Activated CD8-positive, alpha-beta T cell treated with anti-CD3 and anti-CD28 coated beads, Interleukin-2, amount 10 ng/mL, durations not matched to agents 7 days and 5 days (primary cell): ENCODE results near the gene CSMD2. TPM values are rescaled to one million over a fixed set of nuclear protein-coding genes. Genes with fewer than 3 reads are reported as not detected.

ENCODE experiments used
- ATAC-seq: fragments of 150-1000 bp; cut with Tn5 transposase; one replicate; pipeline ENCODE4 v1.10.0; 2021; ENCODE audit warnings: moderate library complexity
- CTCF ChIA-PET: fragments of 350-600 bp; sonication (Branson Sonifier 250); formaldehyde crosslinking; loops from one replicate; lab custom pipeline; 2021; ENCODE audit warnings: antibody characterized with exemption; lab: Charles Lee
- POLR2A ChIA-PET: fragments of 350-600 bp; sonication (Branson Sonifier 250); formaldehyde crosslinking; loops from one replicate; lab custom pipeline; 2021; ENCODE audit warnings: antibody characterized with exemption; lab: Charles Lee
- DNase-seq: peaks from one replicate; pipeline ENCODE4 v3.0.0-alpha.2; 2020
- H3K27ac Mint-ChIP-seq: one replicate; pipeline ENCODE4 v1.8.0; 2021; ENCODE audit warnings: mild to moderate bottlenecking, mixed read lengths
- H3K27me3 Mint-ChIP-seq: one replicate; pipeline ENCODE4 v1.8.0; 2021; ENCODE audit warnings: low read depth, mixed read lengths
- H3K36me3 Mint-ChIP-seq: one replicate; pipeline ENCODE4 v1.8.0; 2021; ENCODE audit warnings: low read depth, mixed read lengths
- H3K4me1 Mint-ChIP-seq: one replicate; pipeline ENCODE4 v1.8.0; 2021; ENCODE audit warnings: low read depth, mixed read lengths
- H3K4me3 Mint-ChIP-seq: one replicate; pipeline ENCODE4 v1.8.0; 2021; ENCODE audit warnings: mild to moderate bottlenecking, mixed read lengths
- H3K9me3 Mint-ChIP-seq: one replicate; pipeline ENCODE4 v1.8.0; 2022; ENCODE audit warnings: mixed read lengths; ENCODE audit not compliant: insufficient read depth
- total RNA-seq, 2 experiments: library from RNA; stranded (reverse); gene quantifications; one replicate each; pipeline ENCODE4 v1.2.3, GENCODE V29; 2021

Gene CSMD2
- total RNA-seq, 2 experiments from 2014 or later: not detected

DNA sequence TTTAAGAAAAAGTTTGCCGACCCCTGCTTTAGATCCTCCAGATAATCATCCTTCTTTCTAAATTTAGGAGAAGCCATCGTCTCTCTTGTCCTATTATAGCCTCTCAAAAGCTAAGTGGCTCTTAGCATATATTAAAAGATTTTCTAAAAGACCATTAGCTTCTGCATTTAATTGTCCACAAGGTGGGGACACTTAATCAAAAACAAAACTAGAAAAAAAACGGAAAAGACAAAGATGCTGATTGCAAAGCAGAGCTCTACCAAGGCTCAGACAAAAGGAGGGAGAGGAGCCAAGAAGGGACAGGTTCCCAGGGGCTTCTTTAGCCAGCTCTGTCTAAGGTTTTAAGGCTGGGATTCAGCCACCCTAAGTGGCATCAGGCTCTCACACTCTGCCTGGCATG is 429.4 kb downstream of the CSMD2 start:
- CTCF ChIA-PET: interaction anchor here (0.7 kb wide), 1 partner anchor 183 kb away, joined by 3 read pairs; no protein-coding TSS in a partner anchor

GRCh38 chr1:33727310-33727709 is 437.7 kb downstream of the CSMD2 start:
- ChIA-PET POLR2A (no interaction called here), CTCF (interaction anchor here (1.4 kb wide), 1 partner anchor 94 kb away, joined by 3 read pairs; no protein-coding TSS in a partner anchor)
- Mint-ChIP-seq H3K4me1 (no peaks in the 10 kb centered on the region), H3K4me3 (no peak overlapping the region), H3K9me3 (no peaks in the 10 kb centered on the region), H3K27ac (no peak overlapping the region), H3K27me3 (peaks cover 6% of the 10 kb centered on the region), H3K36me3 (no peaks in the 10 kb centered on the region)
- ATAC-seq (no peak), DNase-seq (no peak)

More for the DNA sequence above, 429.4 kb downstream of the CSMD2 start:
- H3K27me3 Mint-ChIP-seq: no peaks in the 10 kb centered on the region
- no peaks in the 10 kb centered on the region for H3K9me3 Mint-ChIP-seq
- no peak overlapping the region for H3K27ac Mint-ChIP-seq
- H3K4me1 Mint-ChIP-seq: no peaks in the 10 kb centered on the region
- POLR2A ChIA-PET: no interaction called here
- no peak for ATAC-seq
- DNase-seq: no peak
- no peak overlapping the region for H3K4me3 Mint-ChIP-seq
- H3K36me3 Mint-ChIP-seq: no peaks in the 10 kb centered on the region

GRCh38 chr1:33726274-33726804 is 438.7 kb downstream of the CSMD2 start:
- Mint-ChIP-seq H3K27me3 (peaks cover 6% of the 10 kb centered on the region), H3K9me3 (no peaks in the 10 kb centered on the region), H3K36me3 (no peaks in the 10 kb centered on the region), H3K4me1 (no peaks in the 10 kb centered on the region), H3K4me3 (no peak overlapping the region), H3K27ac (no peak overlapping the region)
- no peak for ATAC-seq
- ChIA-PET CTCF (no interaction called here), POLR2A (no interaction called here)
- no peak for DNase-seq

DNA sequence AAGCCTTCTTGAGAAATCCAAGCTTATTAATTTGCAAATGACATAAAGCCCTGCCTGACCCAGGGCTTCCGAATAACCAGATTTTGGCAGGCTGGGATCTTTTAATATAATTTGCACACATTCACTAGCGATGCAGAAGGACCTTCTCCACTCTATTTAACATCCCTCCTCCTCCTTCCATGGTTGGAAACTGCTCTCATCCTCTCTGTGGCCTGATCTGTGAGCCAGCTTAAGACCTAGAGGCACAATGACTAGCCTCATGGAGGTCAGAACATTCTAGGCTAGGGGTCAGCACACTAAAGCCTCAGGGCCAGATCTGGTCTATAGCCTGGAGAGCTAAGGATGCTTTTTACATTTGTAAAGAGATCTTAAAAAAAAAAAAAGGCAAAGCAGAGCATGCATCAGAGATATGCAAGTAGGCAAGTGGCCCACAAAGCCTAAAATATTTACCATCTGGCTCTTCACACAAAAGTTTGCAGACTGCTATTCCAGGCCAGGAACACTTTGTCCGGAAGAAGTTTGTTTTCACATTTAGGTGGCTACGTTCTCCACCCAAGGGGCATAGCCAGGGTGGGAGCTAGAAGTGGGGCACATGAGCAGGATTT is 439.4 kb downstream of the CSMD2 start:
- POLR2A ChIA-PET: no interaction called here
- no peak for DNase-seq
- Mint-ChIP-seq H3K4me3 (no peak overlapping the region), H3K27me3 (peaks cover 6% of the 10 kb centered on the region), H3K36me3 (no peaks in the 10 kb centered on the region), H3K9me3 (no peaks in the 10 kb centered on the region), H3K27ac (no peak overlapping the region), H3K4me1 (no peaks in the 10 kb centered on the region)
- CTCF ChIA-PET: no interaction called here
- ATAC-seq: no peak

- CTCF ChIA-PET: no interaction called here
These were observed 440.0 kb downstream of the CSMD2 start for GRCh38 chr1:33725037-33725436.

GRCh38 chr1:33724348-33724747 is 440.7 kb downstream of the CSMD2 start:
- Mint-ChIP-seq H3K27ac (no peak overlapping the region), H3K27me3 (peaks cover 4% of the 10 kb centered on the region)

More at GRCh38 chr1:33725037-33725436, 440.0 kb downstream of the CSMD2 start:
- Mint-ChIP-seq H3K27ac (no peak overlapping the region), H3K36me3 (no peaks in the 10 kb centered on the region), H3K27me3 (peaks cover 4% of the 10 kb centered on the region), H3K4me3 (no peak overlapping the region), H3K9me3 (no peaks in the 10 kb centered on the region), H3K4me1 (no peaks in the 10 kb centered on the region)
- ATAC-seq (no peak), DNase-seq (no peak)
- POLR2A ChIA-PET: no interaction called here

DNA sequence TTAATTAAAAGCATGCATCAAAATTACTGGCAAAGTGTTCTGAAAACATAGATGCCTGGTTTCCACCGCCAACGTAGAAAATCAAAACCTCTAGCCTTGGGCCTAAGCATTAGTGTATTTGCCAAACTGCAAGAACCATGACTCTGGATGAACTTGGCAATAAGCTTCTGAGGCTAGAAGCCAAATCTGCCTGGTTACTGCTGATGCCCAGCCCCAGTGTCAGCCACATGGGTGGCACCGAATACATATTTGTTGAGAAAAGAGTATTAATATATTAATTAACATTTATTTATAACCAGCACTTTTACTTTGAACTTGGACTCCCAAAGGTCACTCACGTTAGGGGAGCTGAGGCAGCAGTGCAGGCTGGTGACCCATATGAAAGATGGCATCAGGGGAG is 441.8 kb downstream of the CSMD2 start:
- Mint-ChIP-seq H3K4me3 (no peak overlapping the region), H3K27me3 (peaks cover 4% of the 10 kb centered on the region), H3K27ac (no peak overlapping the region), H3K4me1 (no peaks in the 10 kb centered on the region), H3K36me3 (no peaks in the 10 kb centered on the region), H3K9me3 (no peaks in the 10 kb centered on the region)
- CTCF ChIA-PET: no interaction called here
- POLR2A ChIA-PET: no interaction called here
- ATAC-seq: no peak
- no peak for DNase-seq

More at GRCh38 chr1:33724348-33724747, 440.7 kb downstream of the CSMD2 start:
- no peaks in the 10 kb centered on the region for H3K36me3 Mint-ChIP-seq
- POLR2A ChIA-PET: no interaction called here
- H3K9me3 Mint-ChIP-seq: no peaks in the 10 kb centered on the region
- no peaks in the 10 kb centered on the region for H3K4me1 Mint-ChIP-seq
- CTCF ChIA-PET: no interaction called here
- no peak overlapping the region for H3K4me3 Mint-ChIP-seq
- ATAC-seq (no peak), DNase-seq (no peak)

GRCh38 chr1:33721301-33721815 is 443.7 kb downstream of the CSMD2 start:
- ATAC-seq (no peak), DNase-seq (no peak)
- no peaks in the 10 kb centered on the region for H3K4me1 Mint-ChIP-seq
- peaks cover 6% of the 10 kb centered on the region for H3K27me3 Mint-ChIP-seq
- no peak overlapping the region for H3K4me3 Mint-ChIP-seq
- H3K36me3 Mint-ChIP-seq: no peaks in the 10 kb centered on the region
- ChIA-PET POLR2A (no interaction called here), CTCF (no interaction called here)
- no peak overlapping the region for H3K27ac Mint-ChIP-seq
- no peaks in the 10 kb centered on the region for H3K9me3 Mint-ChIP-seq

GRCh38 chr1:33719771-33720670 is 445.0 kb downstream of the CSMD2 start:
- no peak for DNase-seq
- no peaks in the 10 kb centered on the region for H3K36me3 Mint-ChIP-seq
- H3K4me1 Mint-ChIP-seq: no peaks in the 10 kb centered on the region
- ATAC-seq: no peak
- ChIA-PET CTCF (no interaction called here), POLR2A (no interaction called here)
- H3K4me3 Mint-ChIP-seq: no peak overlapping the region
- peaks cover 6% of the 10 kb centered on the region for H3K27me3 Mint-ChIP-seq
- no peaks in the 10 kb centered on the region for H3K9me3 Mint-ChIP-seq
- no peak overlapping the region for H3K27ac Mint-ChIP-seq

DNA sequence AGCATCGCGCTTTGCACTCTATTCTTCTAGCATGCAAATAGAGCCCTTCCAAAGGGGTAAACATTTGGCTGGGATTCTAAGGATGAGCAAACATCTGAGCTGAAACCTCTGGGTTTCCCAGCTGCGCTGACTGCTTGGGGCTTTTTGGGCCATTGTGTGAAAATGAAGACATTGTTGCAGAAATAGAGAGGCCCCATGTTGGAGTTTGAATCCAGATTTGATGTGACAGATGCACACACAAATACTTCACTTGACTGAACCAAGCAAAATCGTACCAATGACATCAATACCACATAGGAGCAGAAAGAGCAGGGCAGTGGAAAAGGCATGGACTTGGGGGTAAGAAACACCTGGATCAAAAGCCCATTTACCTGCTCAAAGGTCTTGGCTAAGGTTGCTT is 445.7 kb downstream of the CSMD2 start:
- ChIA-PET CTCF (no interaction called here), POLR2A (no interaction called here)
- Mint-ChIP-seq H3K9me3 (no peaks in the 10 kb centered on the region), H3K36me3 (no peaks in the 10 kb centered on the region), H3K27me3 (peaks cover 6% of the 10 kb centered on the region), H3K4me1 (no peaks in the 10 kb centered on the region), H3K27ac (no peak overlapping the region), H3K4me3 (no peak overlapping the region)
- DNase-seq (no peak), ATAC-seq (no peak)

DNA sequence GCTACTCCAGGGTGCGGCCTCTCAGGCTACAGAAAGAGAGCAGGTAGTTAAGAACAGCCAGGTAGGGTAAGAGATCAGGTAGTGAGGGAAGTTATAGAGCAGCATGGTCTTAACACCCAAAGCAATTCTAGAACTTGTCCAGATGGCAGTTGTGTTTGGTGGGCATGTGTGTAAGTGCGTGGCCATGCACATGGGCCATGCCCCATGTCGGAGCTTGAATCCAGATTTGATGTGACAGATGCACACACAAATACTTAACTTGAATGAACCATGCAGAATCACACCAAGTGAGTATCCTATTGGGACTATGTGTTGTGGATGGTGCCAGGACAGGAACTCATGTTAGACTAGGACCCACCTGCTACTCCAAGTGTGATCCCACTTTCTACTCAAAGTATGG is 446.8 kb downstream of the CSMD2 start:
- DNase-seq (no peak), ATAC-seq (no peak)
- Mint-ChIP-seq H3K27me3 (peaks cover 6% of the 10 kb centered on the region), H3K36me3 (no peaks in the 10 kb centered on the region), H3K9me3 (no peaks in the 10 kb centered on the region), H3K4me3 (no peak overlapping the region), H3K4me1 (no peaks in the 10 kb centered on the region), H3K27ac (no peak overlapping the region)
- CTCF ChIA-PET: no interaction called here
- POLR2A ChIA-PET: no interaction called here
